ENCODE data around the gene NEGR1.

DNA sequence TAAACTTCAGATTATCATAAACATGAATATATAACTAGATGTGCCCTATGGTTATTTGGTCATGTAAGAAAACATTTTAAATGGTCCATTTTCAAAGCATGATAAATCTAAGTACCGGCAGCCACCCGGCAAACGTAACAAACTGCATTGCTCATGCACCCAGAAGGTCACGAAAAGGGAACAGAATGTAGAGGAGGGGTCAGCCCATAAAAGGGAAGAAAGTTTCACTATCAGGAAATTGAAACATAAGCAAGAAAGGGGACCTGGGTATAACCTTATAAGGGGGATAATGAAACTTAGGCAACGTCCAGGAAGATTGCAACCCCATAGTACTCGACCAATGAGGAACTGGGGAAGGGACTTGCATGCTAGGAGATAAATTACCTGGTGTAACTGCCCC is 780.3 kb downstream of the NEGR1 start:
- TF ChIP-seq, protein P1, sequence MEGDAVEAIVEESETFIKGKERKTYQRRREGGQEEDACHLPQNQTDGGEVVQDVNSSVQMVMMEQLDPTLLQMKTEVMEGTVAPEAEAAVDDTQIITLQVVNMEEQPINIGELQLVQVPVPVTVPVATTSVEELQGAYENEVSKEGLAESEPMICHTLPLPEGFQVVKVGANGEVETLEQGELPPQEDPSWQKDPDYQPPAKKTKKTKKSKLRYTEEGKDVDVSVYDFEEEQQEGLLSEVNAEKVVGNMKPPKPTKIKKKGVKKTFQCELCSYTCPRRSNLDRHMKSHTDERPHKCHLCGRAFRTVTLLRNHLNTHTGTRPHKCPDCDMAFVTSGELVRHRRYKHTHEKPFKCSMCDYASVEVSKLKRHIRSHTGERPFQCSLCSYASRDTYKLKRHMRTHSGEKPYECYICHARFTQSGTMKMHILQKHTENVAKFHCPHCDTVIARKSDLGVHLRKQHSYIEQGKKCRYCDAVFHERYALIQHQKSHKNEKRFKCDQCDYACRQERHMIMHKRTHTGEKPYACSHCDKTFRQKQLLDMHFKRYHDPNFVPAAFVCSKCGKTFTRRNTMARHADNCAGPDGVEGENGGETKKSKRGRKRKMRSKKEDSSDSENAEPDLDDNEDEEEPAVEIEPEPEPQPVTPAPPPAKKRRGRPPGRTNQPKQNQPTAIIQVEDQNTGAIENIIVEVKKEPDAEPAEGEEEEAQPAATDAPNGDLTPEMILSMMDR (IDR thresholded peaks at IDR 0.05) = no peak
- no peak for TF ChIP-seq POLR2A (IDR thresholded peaks at IDR 0.05)
- no peak for TF ChIP-seq EP300 (IDR thresholded peaks at IDR 0.05)

All from ovary (tissue), 3 donors.